ENCODE data around the gene AKT3. TPM values are rescaled to one million over a fixed set of nuclear protein-coding genes. Genes with fewer than 3 reads are reported as not detected.
"Not testable (repeated sequence)": the region's sequence is repeated elsewhere in the genome, so short reads cannot be mapped to it uniquely, and the experiment has no call there.

The AKT3 gene
- total RNA-seq, 1 experiment from 2014 or later, result 31.9 TPM

- POLR2A ChIA-PET, result interaction anchor here (0.6 kb wide), 1 partner anchor 101 kb away, joined by 3 read pairs; no protein-coding TSS in a partner anchor
- H3K4me1 Mint-ChIP-seq (ENCODE audit: insufficient read depth, unreplicated experiment), result peaks cover 8% of the 10 kb centered on the region
- no peak for TF ChIP-seq CTCF (IDR thresholded peaks at IDR 0.05; ENCODE audit: unreplicated experiment)
Observed at GRCh38 chr1:243790404-243790803, 59.6 kb downstream of the AKT3 start.

GRCh38 chr1:243786531-243786930, 63.5 kb downstream of the AKT3 start:
- intact Hi-C loops (cut with micrococcal nuclease), result no loop called here
- no peak overlapping the region for H3K27ac Mint-ChIP-seq (ENCODE audit: low read depth, unreplicated experiment)

More at GRCh38 chr1:243790404-243790803, 59.6 kb downstream of the AKT3 start:
- Mint-ChIP-seq H3K27ac (ENCODE audit: low read depth, unreplicated experiment) (no peak overlapping the region), H3K4me3 (ENCODE audit: unreplicated experiment) (no peak overlapping the region), H3K9me3 (ENCODE audit: unreplicated experiment) (no peaks in the 10 kb centered on the region), H3K36me3 (ENCODE audit: insufficient read depth, unreplicated experiment) (no peaks in the 10 kb centered on the region), H3K27me3 (ENCODE audit: insufficient read depth, unreplicated experiment) (no peaks in the 10 kb centered on the region)
- intact Hi-C loops (cut with micrococcal nuclease), result loop anchor here (10.0 kb wide), 1 partner anchor 254 kb away; no protein-coding TSS in a partner anchor
- CTCF ChIA-PET, result interaction anchor here (0.6 to 1.7 kb wide), 4 partner anchors 9 to 120 kb away, joined by 3 to 8 read pairs (median 4); no protein-coding TSS in a partner anchor
- no TSS peak for BruUV-seq (replicated peaks)
- DNase-seq (ENCODE audit: unreplicated experiment), result no peak

GRCh38 chr1:243784506-243784905, 65.5 kb downstream of the AKT3 start:
- BruUV-seq (replicated peaks), result no TSS peak
- CTCF ChIA-PET, result interaction anchor here (0.5 to 2.4 kb wide), 6 partner anchors 35 to 670 kb away, joined by 3 to 6 read pairs (median 4); no protein-coding TSS in a partner anchor
- POLR2A ChIA-PET, result interaction anchor here (1.4 to 2.4 kb wide), 3 partner anchors 8 to 15 kb away, joined by 3 to 11 read pairs (median 6); no protein-coding TSS in a partner anchor
- H3K4me1 Mint-ChIP-seq (ENCODE audit: insufficient read depth, unreplicated experiment), result no peaks in the 10 kb centered on the region
- no peak overlapping the region for H3K27ac Mint-ChIP-seq (ENCODE audit: low read depth, unreplicated experiment)
- H3K4me3 Mint-ChIP-seq (ENCODE audit: unreplicated experiment), result no peak overlapping the region
- TF ChIP-seq CTCF (IDR thresholded peaks at IDR 0.05; ENCODE audit: unreplicated experiment), result no peak
- no peaks in the 10 kb centered on the region for H3K9me3 Mint-ChIP-seq (ENCODE audit: unreplicated experiment)
- H3K36me3 Mint-ChIP-seq (ENCODE audit: insufficient read depth, unreplicated experiment), result no peaks in the 10 kb centered on the region
- DNase-seq (ENCODE audit: unreplicated experiment), result no peak
- no peaks in the 10 kb centered on the region for H3K27me3 Mint-ChIP-seq (ENCODE audit: insufficient read depth, unreplicated experiment)
- intact Hi-C loops (cut with micrococcal nuclease), result no loop called here

More at GRCh38 chr1:243786531-243786930, 63.5 kb downstream of the AKT3 start:
- H3K27me3 Mint-ChIP-seq (ENCODE audit: insufficient read depth, unreplicated experiment), result no peaks in the 10 kb centered on the region
- no peak for TF ChIP-seq CTCF (IDR thresholded peaks at IDR 0.05; ENCODE audit: unreplicated experiment)
- H3K4me3 Mint-ChIP-seq (ENCODE audit: unreplicated experiment), result no peak overlapping the region
- H3K4me1 Mint-ChIP-seq (ENCODE audit: insufficient read depth, unreplicated experiment), result no peaks in the 10 kb centered on the region
- BruUV-seq (replicated peaks), result no TSS peak
- CTCF ChIA-PET, result interaction anchor here (0.5 to 1.3 kb wide), 5 partner anchors 11 to 1190 kb away, joined by 3 to 6 read pairs (median 3); no protein-coding TSS in a partner anchor
- H3K36me3 Mint-ChIP-seq (ENCODE audit: insufficient read depth, unreplicated experiment), result no peaks in the 10 kb centered on the region
- DNase-seq (ENCODE audit: unreplicated experiment), result no peak
- H3K9me3 Mint-ChIP-seq (ENCODE audit: unreplicated experiment), result no peaks in the 10 kb centered on the region
- POLR2A ChIA-PET, result interaction anchor here (0.7 to 1.7 kb wide), 3 partner anchors 14 to 223 kb away, joined by 3 to 4 read pairs (median 3); no protein-coding TSS in a partner anchor

- Mint-ChIP-seq H3K36me3 (ENCODE audit: insufficient read depth, unreplicated experiment) (no peaks in the 10 kb centered on the region), H3K27ac (ENCODE audit: low read depth, unreplicated experiment) (no peak overlapping the region), H3K9me3 (ENCODE audit: unreplicated experiment) (no peaks in the 10 kb centered on the region), H3K27me3 (ENCODE audit: insufficient read depth, unreplicated experiment) (no peaks in the 10 kb centered on the region), H3K4me3 (ENCODE audit: unreplicated experiment) (no peak overlapping the region), H3K4me1 (ENCODE audit: insufficient read depth, unreplicated experiment) (no peaks in the 10 kb centered on the region)
- no peak for DNase-seq (ENCODE audit: unreplicated experiment)
- intact Hi-C loops (cut with micrococcal nuclease), result no loop called here
- no peak for TF ChIP-seq CTCF (IDR thresholded peaks at IDR 0.05; ENCODE audit: unreplicated experiment)
- no TSS peak for BruUV-seq (replicated peaks)
- ChIA-PET POLR2A (interaction anchor here (1.2 to 2.4 kb wide), 4 partner anchors 9 to 15 kb away, joined by 3 to 11 read pairs (median 4); no protein-coding TSS in a partner anchor), CTCF (interaction anchor here (1.0 to 2.4 kb wide), 6 partner anchors 10 to 490 kb away, joined by 3 to 6 read pairs (median 4); no protein-coding TSS in a partner anchor)
Observed at GRCh38 chr1:243783714-243784113, 66.3 kb downstream of the AKT3 start.

GRCh38 chr1:243772361-243773050, 77.5 kb downstream of the AKT3 start:
- H3K27ac Mint-ChIP-seq (ENCODE audit: low read depth, unreplicated experiment); H3K27me3 Mint-ChIP-seq (ENCODE audit: insufficient read depth, unreplicated experiment); POLR2A ChIA-PET; H3K4me1 Mint-ChIP-seq (ENCODE audit: insufficient read depth, unreplicated experiment); H3K36me3 Mint-ChIP-seq (ENCODE audit: insufficient read depth, unreplicated experiment); H3K4me3 Mint-ChIP-seq (ENCODE audit: unreplicated experiment); H3K9me3 Mint-ChIP-seq (ENCODE audit: unreplicated experiment); intact Hi-C loops (cut with micrococcal nuclease); CTCF ChIA-PET; DNase-seq (ENCODE audit: unreplicated experiment); BruUV-seq (replicated peaks): not testable (repeated sequence)

Measured in MCF 10A (cell line).